Upper lobe of left lung (tissue), 4 donors: Measurements from ENCODE around the gene ST6GALNAC1.

Experiments
- EP300 ChIP-seq, 4 donors: sonication (generic); formaldehyde crosslinking; IDR thresholded peaks; one replicate each; pipeline ENCODE4 v1.5.1; 2017; ENCODE audit warnings: antibody characterized with exemption in 4 of 4, control low read depth in 2 of 4
- POLR2A ChIP-seq, 4 donors: fragments of 450-650 bp; IDR thresholded peaks; one replicate each; pipeline ENCODE4 v1.5.1; 2016 to 2017; ENCODE audit warnings: antibody characterized with exemption in 4 of 4, mild to moderate bottlenecking in 2 of 4
- TF ChIP-seq, protein P1 (sequence below), 6 experiments: fragments of 450-650 bp in 4 of 6; fragments of 200-600 bp in 2 of 6; sonication (generic) in 2 of 6; IDR thresholded peaks; one replicate each; pipeline ENCODE4 v1.5.1; 2016 to 2019; ENCODE audit warnings: antibody characterized with exemption in 6 of 6

DNA sequence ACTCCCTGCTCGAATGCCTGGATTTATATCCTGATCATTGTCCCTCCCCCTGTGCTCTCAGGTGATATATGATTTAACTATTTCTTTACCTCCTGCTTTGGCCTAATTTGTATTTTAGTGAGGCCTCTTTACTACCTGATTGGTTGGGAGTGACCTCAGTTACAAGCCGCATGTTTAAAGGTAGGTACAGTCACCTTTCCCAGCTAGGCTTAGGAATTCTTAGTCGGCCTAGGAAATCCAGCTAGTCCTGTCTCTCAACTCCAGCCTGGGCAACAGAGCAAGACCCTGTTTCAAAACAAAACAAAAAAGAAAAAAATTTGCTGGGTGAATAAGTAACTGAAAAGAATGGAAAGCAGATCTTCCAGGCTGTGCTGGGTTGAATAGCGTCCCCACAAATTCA lies 31.1 kb downstream of the ST6GALNAC1 start:
- no peak for TF ChIP-seq POLR2A (IDR thresholded peaks at IDR 0.05)
- TF ChIP-seq, protein P1, sequence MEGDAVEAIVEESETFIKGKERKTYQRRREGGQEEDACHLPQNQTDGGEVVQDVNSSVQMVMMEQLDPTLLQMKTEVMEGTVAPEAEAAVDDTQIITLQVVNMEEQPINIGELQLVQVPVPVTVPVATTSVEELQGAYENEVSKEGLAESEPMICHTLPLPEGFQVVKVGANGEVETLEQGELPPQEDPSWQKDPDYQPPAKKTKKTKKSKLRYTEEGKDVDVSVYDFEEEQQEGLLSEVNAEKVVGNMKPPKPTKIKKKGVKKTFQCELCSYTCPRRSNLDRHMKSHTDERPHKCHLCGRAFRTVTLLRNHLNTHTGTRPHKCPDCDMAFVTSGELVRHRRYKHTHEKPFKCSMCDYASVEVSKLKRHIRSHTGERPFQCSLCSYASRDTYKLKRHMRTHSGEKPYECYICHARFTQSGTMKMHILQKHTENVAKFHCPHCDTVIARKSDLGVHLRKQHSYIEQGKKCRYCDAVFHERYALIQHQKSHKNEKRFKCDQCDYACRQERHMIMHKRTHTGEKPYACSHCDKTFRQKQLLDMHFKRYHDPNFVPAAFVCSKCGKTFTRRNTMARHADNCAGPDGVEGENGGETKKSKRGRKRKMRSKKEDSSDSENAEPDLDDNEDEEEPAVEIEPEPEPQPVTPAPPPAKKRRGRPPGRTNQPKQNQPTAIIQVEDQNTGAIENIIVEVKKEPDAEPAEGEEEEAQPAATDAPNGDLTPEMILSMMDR (IDR thresholded peaks at IDR 0.05) = no peak
- no peak for TF ChIP-seq EP300 (IDR thresholded peaks at IDR 0.05)
